GM23338 (cell line): ENCODE data around the gene FTO. TPM values are rescaled to one million over a fixed set of nuclear protein-coding genes. Genes with fewer than 3 reads are reported as not detected.

Experiments
- CREB1 ChIP-seq: fragments of 250-450 bp; sonication (Bioruptor Pico); IDR thresholded peaks from 2 replicates; pipeline ENCODE4 v1.5.0; 2020; ENCODE audit warnings: low read depth, mild to moderate bottlenecking, moderate library complexity
- CTCF ChIP-seq, 2 experiments: fragments of 200-600 bp in 1 of 2; sonication (generic) in 1 of 2; conservative IDR thresholded peaks; 2 replicates each; pipeline versions ENCODE4 v1.5.1 to v1.6.1; 2016 to 2017; ENCODE audit warnings: antibody characterized with exemption in 2 of 2, low read depth in 2 of 2, mild to moderate bottlenecking in 2 of 2, moderate library complexity in 1 of 2
- EZH2phosphoT487 ChIP-seq: fragments of 200-600 bp; sonication (generic); IDR thresholded peaks from one replicate; pipeline ENCODE4 v1.8.1; 2018; ENCODE audit warnings: antibody characterized with exemption; ENCODE audit not compliant: unreplicated experiment
- POLR2AphosphoS5 ChIP-seq: IDR thresholded peaks from 2 replicates; pipeline ENCODE4 v1.6.1; 2016; ENCODE audit warnings: antibody characterized with exemption, low read depth
- STAT1 ChIP-seq: IDR thresholded peaks from one replicate; pipeline ENCODE4 v1.6.1; 2016; ENCODE audit warnings: antibody characterized with exemption; ENCODE audit not compliant: unreplicated experiment
- ZNF114 ChIP-seq: fragments of 250-450 bp; sonication (Bioruptor Pico); IDR thresholded peaks from 2 replicates; pipeline ENCODE4 v1.5.0; 2020; ENCODE audit warnings: mild to moderate bottlenecking, moderate library complexity
- ZNF331 ChIP-seq: fragments of 250-450 bp; sonication (Bioruptor Pico); IDR thresholded peaks from 2 replicates; pipeline ENCODE4 v1.5.0; 2020; ENCODE audit warnings: low read depth, mild to moderate bottlenecking, moderate library complexity
- ZNF462 ChIP-seq: fragments of 250-450 bp; sonication (Bioruptor Pico); IDR thresholded peaks from 2 replicates; pipeline ENCODE4 v1.5.0; 2020; ENCODE audit warnings: mild to moderate bottlenecking, moderate library complexity
- polyA plus RNA-seq: library from polyadenylated mRNA; unstranded; fragments of >200 nt; fragmentation: Nextera tagmentation; extraction: Ambion mirVana; gene quantifications from 2 replicates; pipeline ENCODE4 v1.2.1, GENCODE V29; 2016
- total RNA-seq: library from RNA; depleted of rRNA; stranded (reverse); fragments of >200 nt; shearing (Covaris generic); gene quantifications from 2 replicates; pipeline ENCODE4 v1.2.3, GENCODE V29; 2014
- TF ChIP-seq, protein P1 (sequence below): IDR thresholded peaks from one replicate; pipeline ENCODE4 v1.6.1; 2018; ENCODE audit warnings: antibody characterized with exemption; ENCODE audit not compliant: unreplicated experiment

FTO gene
- total and polyA plus RNA-seq, 2 experiments from 2014 or later, result 17.7 to 69.6 TPM

DNA sequence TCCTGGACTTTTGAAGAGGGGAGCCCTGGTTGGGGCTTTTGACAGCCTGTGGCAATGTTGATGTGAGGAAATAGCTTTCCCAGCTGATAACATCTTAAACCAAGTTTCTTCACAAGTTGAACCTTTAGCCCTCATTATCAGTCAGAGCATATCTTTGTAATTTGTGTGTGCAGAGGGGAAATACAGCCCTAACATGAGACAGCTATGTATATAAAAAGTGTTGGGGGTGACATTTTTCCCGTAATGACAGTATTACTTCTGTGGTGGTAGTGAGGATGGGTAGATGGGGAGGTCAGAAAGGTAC lies 221.1 kb downstream of the FTO start (continued):
- TF ChIP-seq ZNF462 (CRISPR knock-in tag), result no peak
- TF ChIP-seq ZNF331 (CRISPR knock-in tag), result no peak
- TF ChIP-seq EZH2phosphoT487, result no peak
- no peak for TF ChIP-seq CTCF (conservative IDR thresholded peaks at IDR 0.05; ENCODE audit: low read depth in 2 of 2)
- no peak for TF ChIP-seq ZNF114 (CRISPR knock-in tag)
- no peak for TF ChIP-seq CREB1 (CRISPR knock-in tag)
- TF ChIP-seq, protein P1, sequence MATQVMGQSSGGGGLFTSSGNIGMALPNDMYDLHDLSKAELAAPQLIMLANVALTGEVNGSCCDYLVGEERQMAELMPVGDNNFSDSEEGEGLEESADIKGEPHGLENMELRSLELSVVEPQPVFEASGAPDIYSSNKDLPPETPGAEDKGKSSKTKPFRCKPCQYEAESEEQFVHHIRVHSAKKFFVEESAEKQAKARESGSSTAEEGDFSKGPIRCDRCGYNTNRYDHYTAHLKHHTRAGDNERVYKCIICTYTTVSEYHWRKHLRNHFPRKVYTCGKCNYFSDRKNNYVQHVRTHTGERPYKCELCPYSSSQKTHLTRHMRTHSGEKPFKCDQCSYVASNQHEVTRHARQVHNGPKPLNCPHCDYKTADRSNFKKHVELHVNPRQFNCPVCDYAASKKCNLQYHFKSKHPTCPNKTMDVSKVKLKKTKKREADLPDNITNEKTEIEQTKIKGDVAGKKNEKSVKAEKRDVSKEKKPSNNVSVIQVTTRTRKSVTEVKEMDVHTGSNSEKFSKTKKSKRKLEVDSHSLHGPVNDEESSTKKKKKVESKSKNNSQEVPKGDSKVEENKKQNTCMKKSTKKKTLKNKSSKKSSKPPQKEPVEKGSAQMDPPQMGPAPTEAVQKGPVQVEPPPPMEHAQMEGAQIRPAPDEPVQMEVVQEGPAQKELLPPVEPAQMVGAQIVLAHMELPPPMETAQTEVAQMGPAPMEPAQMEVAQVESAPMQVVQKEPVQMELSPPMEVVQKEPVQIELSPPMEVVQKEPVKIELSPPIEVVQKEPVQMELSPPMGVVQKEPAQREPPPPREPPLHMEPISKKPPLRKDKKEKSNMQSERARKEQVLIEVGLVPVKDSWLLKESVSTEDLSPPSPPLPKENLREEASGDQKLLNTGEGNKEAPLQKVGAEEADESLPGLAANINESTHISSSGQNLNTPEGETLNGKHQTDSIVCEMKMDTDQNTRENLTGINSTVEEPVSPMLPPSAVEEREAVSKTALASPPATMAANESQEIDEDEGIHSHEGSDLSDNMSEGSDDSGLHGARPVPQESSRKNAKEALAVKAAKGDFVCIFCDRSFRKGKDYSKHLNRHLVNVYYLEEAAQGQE, result no peak
- no peak for TF ChIP-seq STAT1
- no peak for TF ChIP-seq POLR2AphosphoS5
